ENCODE results near the gene FBXO21. TPM values are rescaled to one million over a fixed set of nuclear protein-coding genes. Genes with fewer than 3 reads are reported as not detected.
"Not testable (repeated sequence)": the region's sequence is repeated elsewhere in the genome, so short reads cannot be mapped to it uniquely, and the experiment has no call there.

FBXO21 gene
- total RNA-seq, 1 donor from 2014 or later: 41.4 TPM

- no peaks in the 10 kb centered on the region for H3K9me3 ChIP-seq
- TF ChIP-seq CTCF (IDR thresholded peaks at IDR 0.05): no peak
- intact Hi-C loops (cut with DNase I): loop anchor here (10.0 kb wide), 1 partner anchor 625 kb away; no protein-coding TSS in a partner anchor
Measured at GRCh38 chr12:117209626-117210025, 19.4 kb upstream of the FBXO21 start.

DNA sequence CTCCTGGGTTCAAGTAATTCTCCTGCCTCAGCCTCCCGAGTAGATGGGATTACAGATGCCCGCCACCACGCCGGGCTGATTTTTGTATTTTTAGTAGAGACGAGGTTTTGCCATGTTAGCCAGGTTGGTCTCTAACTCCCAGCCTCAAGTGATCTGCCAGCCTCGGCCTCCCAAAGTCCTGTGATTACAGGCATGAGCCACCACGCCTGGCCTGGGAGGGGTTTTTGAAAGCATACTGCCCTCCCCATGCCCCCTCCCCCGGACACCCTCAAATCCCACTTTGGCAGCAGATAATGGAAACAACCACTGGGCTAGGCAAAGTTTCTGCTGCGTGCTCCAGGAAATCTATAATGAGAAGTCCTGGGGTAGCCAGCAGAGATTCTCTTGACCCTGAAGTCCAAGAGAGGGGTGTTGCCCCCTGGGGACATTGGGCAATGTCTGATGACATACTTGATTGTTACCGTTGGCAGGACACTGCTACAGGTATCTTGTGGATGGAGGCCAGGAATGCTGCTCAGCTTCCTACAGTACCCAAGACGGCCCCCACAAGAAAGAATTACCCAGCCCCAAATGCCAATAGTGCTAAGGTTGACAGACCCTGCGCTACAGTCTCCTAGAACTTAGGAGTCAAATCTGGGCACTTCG lies 18.7 kb upstream of the FBXO21 start:
- H3K4me3 ChIP-seq: no peak overlapping the region
- DNase-seq (no peak), ATAC-seq (no peak)
- H3K9me3 ChIP-seq: no peaks in the 10 kb centered on the region
- no peaks in the 10 kb centered on the region for H3K36me3 ChIP-seq
- H3K4me1 ChIP-seq: no peaks in the 10 kb centered on the region
- H3K27me3 ChIP-seq: peaks cover 9% of the 10 kb centered on the region
- no peak overlapping the region for H3K27ac ChIP-seq
- TF ChIP-seq CTCF (IDR thresholded peaks at IDR 0.05): no peak
- intact Hi-C loops (cut with DNase I): no loop called here

More at GRCh38 chr12:117209626-117210025, 19.4 kb upstream of the FBXO21 start:
- Histone ChIP-seq H3K27me3 (peaks cover 9% of the 10 kb centered on the region), H3K4me1 (no peaks in the 10 kb centered on the region), H3K36me3 (no peaks in the 10 kb centered on the region), H3K27ac (no peak overlapping the region), H3K4me3 (no peak overlapping the region)
- no peak for ATAC-seq
- no peak for DNase-seq

DNA sequence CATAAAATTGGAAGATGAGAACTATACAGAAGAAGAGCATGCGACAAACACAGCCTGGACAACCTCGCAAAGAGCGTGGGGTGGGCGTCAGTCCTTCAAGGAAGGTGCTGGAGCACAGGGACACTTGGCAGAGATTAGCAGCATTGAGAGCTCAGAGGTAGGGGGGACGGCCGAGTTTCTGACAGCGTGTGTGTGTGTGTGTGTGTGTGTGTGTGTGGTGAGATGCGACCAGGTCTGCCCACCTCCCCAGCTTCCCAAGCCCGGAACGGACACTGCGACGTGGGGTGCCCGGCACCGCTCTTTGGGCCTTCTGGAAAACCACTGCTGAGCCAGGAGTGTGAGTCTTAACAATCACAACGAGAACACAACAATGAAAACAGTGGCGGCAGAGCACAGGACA lies 17.9 kb upstream of the FBXO21 start:
- no peak for DNase-seq
- intact Hi-C loops (cut with DNase I): no loop called here

DNA sequence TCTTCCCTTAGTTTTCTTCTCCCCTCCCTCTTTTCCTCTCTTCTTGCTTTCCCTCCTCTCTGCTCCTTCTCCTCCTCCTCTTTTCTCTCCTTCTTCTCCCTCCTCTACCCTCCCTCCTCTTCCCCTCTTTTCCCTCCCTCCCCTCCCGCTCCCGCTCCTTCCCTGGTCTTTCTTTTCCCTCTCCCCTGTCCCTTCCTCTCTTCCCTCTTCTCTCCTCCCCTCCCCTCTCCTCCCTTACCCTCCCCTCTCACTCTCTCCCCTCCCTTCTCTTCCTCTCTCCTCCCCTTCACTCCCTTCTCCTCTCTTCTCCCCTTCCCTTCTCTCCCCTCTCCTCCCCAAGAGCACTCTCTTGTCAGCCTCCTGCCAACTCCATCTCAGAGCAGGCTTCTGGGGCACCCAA lies 17.4 kb upstream of the FBXO21 start:
- intact Hi-C loops (cut with DNase I): no loop called here
- no peak overlapping the region for H3K4me3 ChIP-seq
- H3K4me1 ChIP-seq: no peaks in the 10 kb centered on the region
- no peak for DNase-seq
- H3K9me3 ChIP-seq: no peaks in the 10 kb centered on the region
- TF ChIP-seq CTCF (IDR thresholded peaks at IDR 0.05): no peak
- H3K36me3 ChIP-seq: no peaks in the 10 kb centered on the region
- no peak overlapping the region for H3K27ac ChIP-seq
- H3K27me3 ChIP-seq: peaks cover 9% of the 10 kb centered on the region
- ATAC-seq: no peak

More for the DNA sequence above, 17.9 kb upstream of the FBXO21 start:
- TF ChIP-seq CTCF (IDR thresholded peaks at IDR 0.05): no peak
- no peaks in the 10 kb centered on the region for H3K9me3 ChIP-seq
- no peak for ATAC-seq
- no peaks in the 10 kb centered on the region for H3K4me1 ChIP-seq
- peaks cover 9% of the 10 kb centered on the region for H3K27me3 ChIP-seq
- H3K27ac ChIP-seq: no peak overlapping the region
- H3K36me3 ChIP-seq: no peaks in the 10 kb centered on the region
- no peak overlapping the region for H3K4me3 ChIP-seq

DNA sequence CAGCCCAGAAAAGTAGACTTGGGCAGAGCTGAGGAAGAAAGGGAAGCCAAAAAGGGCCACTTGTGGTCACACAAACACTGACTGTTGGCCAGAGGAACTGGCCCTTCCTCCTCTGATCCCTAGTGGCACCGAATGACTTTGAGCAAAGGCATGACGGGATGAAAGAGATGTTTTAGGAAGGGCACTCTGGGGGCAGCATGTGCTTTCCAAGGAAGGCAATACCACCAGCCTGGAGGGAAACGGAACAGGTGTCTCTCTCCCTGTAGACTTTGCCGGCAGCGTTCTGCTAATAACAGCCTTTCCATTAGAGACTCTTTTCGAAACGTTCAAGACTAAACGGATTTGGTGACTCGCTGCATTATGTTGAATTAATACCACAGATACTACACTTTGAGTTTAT lies 12.3 kb upstream of the FBXO21 start:
- H3K9me3 ChIP-seq: no peaks in the 10 kb centered on the region
- H3K4me1 ChIP-seq: no peaks in the 10 kb centered on the region
- DNase-seq: no peak
- H3K27me3 ChIP-seq: no peaks in the 10 kb centered on the region
- no peak overlapping the region for H3K27ac ChIP-seq
- no peak for TF ChIP-seq CTCF (IDR thresholded peaks at IDR 0.05)
- no peak for ATAC-seq
- no peak overlapping the region for H3K4me3 ChIP-seq
- intact Hi-C loops (cut with DNase I): no loop called here
- H3K36me3 ChIP-seq: no peaks in the 10 kb centered on the region

GRCh38 chr12:117202033-117202432 lies 11.8 kb upstream of the FBXO21 start:
- no peak for DNase-seq
- Histone ChIP-seq H3K36me3 (no peaks in the 10 kb centered on the region), H3K27me3 (no peaks in the 10 kb centered on the region), H3K27ac (no peak overlapping the region), H3K4me1 (no peaks in the 10 kb centered on the region), H3K9me3 (no peaks in the 10 kb centered on the region), H3K4me3 (no peak overlapping the region)
- no peak for ATAC-seq
- no peak for TF ChIP-seq CTCF (IDR thresholded peaks at IDR 0.05)
- intact Hi-C loops (cut with DNase I): no loop called here

DNA sequence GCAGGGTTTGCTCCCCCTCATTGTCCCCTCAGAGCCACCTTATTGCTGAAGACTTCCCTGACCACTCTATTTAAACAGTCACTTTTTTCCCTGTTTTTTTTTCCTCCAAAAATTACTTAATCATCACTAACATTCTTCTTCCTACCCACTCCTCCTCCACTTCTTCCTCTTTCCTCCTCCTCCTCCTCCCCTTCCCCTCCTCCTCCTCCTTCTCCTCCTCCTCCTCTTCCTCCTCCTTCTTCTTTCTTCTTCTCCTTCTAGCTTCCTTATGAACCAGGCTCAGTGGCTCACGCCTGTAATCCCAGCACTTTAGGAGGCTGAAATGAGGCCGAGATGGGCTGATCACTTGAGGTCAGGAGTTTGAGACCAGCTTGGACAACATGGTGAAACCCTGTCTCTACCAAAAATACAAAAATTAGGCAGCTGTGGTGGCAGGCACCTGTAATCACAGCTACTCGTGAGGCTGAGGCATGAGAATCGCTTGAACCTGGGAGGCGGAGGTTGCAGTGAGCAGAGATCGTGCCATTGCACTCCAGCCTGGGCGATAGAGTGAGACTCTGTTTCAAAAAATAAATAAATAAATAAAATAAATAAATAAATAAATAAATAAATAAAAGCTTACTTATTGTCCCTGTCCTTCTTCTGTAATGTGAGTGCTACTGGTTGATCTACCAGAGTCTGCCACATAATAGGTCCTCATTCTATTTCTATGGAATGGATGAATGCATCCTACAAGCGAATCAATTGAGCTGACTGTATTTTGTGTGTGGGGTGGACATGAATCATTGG lies 9.9 kb upstream of the FBXO21 start:
- intact Hi-C loops (cut with DNase I); ATAC-seq: not testable (repeated sequence)

GRCh38 chr12:117196334-117196733 lies 6.1 kb upstream of the FBXO21 start:
- H3K4me3 ChIP-seq; DNase-seq; ATAC-seq; intact Hi-C loops (cut with DNase I); H3K27ac ChIP-seq; H3K9me3 ChIP-seq; H3K27me3 ChIP-seq; H3K36me3 ChIP-seq; H3K4me1 ChIP-seq: not testable (repeated sequence)

More for the DNA sequence above, 9.9 kb upstream of the FBXO21 start:
- not testable (repeated sequence) for H3K4me3 ChIP-seq, H3K4me1 ChIP-seq, H3K27ac ChIP-seq, H3K27me3 ChIP-seq, H3K9me3 ChIP-seq, H3K36me3 ChIP-seq
- DNase-seq: peak; percentile 15
